Astrocyte of the cerebellum (primary cell): ENCODE results near the gene FAM193A.
"Not testable (repeated sequence)": the region's sequence is repeated elsewhere in the genome, so short reads cannot be mapped to it uniquely, and the experiment has no call there.

Experiments used
- DNase-seq: peaks from one replicate; pipeline ENCODE4 v3.0.0-alpha.2; 2011; ENCODE audit warnings: low read depth
- H3K4me3 ChIP-seq: 2 replicates; pipeline ENCODE4 v1.5.1; 2011; ENCODE audit warnings: mild to moderate bottlenecking, low read depth, low read length, moderate library complexity
- in situ Hi-C: cut with HindIII; loops from 2 replicates; pipeline ENCODE4 v1.10.0; 2017; ENCODE audit warnings: low sequenced_read_pairs
- TF ChIP-seq, protein P1 (sequence below): IDR thresholded peaks from 2 replicates; pipeline ENCODE4 v1.5.1; 2012; ENCODE audit warnings: low read length, low read depth, moderate library complexity, mild to moderate bottlenecking; ENCODE audit errors: missing control alignments

Gene FAM193A

DNA sequence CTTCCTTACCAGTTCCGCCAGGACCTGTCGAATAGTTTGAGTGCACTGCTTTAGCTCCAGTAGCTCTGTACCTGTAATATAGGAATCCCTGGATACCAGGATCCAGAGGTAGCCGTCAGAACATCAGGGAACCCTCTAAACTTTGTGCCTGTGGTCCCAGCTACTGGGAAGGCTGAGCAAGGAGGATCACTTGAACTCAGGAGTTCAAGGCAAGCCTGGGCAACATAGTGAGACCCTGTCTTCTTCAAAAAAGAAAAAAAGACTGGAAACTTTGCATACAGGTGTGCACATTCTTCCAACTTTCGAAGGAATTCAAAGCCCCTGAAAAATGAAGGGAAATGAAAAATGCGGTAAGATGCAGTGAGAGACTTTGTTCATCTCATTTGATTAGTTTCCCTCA lies 32.6 kb upstream of the FAM193A start:
- DNase-seq: no peak
- H3K4me3 ChIP-seq: no peak overlapping the region
- TF ChIP-seq, protein P1, sequence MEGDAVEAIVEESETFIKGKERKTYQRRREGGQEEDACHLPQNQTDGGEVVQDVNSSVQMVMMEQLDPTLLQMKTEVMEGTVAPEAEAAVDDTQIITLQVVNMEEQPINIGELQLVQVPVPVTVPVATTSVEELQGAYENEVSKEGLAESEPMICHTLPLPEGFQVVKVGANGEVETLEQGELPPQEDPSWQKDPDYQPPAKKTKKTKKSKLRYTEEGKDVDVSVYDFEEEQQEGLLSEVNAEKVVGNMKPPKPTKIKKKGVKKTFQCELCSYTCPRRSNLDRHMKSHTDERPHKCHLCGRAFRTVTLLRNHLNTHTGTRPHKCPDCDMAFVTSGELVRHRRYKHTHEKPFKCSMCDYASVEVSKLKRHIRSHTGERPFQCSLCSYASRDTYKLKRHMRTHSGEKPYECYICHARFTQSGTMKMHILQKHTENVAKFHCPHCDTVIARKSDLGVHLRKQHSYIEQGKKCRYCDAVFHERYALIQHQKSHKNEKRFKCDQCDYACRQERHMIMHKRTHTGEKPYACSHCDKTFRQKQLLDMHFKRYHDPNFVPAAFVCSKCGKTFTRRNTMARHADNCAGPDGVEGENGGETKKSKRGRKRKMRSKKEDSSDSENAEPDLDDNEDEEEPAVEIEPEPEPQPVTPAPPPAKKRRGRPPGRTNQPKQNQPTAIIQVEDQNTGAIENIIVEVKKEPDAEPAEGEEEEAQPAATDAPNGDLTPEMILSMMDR: no peak
- in situ Hi-C loops: no loop called here

DNA sequence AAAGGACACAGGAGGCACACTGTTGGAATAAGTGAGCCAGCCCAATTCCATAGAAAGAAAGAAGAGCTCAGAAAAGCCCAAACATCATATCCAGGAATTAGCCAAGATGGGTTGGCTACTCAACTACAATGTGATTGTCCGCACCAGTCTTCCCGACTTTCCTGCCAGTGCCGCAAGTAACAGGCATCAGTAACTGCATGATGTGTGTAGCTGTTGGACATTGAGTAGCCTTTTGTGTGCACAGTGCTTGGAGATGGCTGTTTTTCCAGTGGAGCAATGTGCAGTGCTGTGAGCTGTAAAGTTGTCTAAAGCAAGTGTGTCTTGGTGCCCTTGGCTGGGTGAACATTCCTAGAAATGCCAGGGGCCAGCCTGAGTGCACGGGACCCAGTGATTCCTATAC lies 29.2 kb upstream of the FAM193A start:
- H3K4me3 ChIP-seq: no peak overlapping the region
- DNase-seq: no peak
- TF ChIP-seq, protein P1: no peak
- in situ Hi-C loops: no loop called here

DNA sequence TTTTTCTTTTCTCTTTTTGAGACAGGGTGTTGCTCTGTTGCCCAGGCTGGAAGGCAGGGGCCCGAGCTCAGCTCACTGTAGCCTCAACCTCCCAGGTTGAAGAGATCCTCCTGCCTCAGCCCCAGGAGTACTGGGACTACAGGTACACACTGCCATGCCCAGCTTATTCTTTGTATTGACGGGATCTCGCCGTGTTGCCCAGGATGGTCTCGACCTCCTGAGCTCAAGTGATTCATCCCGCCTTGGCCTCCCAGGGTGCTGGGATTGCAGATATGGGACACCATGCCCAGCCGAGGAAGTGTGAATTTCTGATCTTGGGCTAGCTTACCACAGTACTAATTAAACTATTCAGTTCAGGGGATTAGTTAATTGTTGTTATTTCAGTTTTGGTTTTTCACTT lies 28.6 kb upstream of the FAM193A start:
- no peak for DNase-seq
- no peak overlapping the region for H3K4me3 ChIP-seq
- TF ChIP-seq, protein P1: no peak
- in situ Hi-C loops: no loop called here

DNA sequence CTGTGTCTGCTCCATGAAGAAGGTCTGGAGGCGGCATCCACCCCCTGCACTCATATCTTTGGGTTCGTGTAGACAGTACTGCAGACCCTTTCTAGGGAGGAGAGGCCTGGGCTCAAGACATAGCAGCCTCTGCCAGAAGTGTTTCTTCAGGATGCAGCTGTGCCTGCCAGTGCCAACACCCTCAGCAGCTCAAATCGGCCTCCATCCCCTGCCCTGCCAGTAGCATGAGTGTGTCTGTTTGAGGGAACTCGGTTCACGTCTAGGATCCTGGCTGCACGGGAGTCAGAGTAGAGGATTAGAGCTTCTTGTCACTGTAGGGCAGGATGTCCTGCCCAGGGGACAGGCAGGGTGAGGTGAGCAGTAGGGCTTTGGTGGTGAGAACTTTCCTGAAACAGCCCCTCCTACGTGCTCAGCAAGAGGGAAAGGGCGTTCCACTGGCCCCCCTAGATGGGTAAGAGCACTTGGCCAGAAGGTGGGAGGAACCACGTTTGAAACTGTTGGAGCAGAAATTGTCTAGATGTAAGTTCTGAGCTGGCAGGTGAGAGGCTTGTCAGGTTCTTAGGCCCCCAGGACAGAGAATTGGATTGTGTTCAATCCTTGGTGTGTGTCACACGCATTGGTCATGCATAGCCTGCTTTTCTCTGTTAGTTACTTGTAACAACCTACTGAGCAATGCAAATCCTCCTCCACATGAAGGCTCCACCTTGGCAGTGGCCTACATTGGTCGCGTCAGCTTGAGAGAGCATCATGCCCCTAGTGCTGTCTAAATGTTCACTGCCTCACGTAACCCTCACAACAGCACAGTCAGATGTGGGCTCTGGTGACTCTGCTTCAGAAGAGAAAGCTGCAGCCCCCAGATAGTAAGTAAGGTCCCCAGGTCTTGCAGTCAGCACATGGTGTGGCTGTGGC lies 25.8 kb upstream of the FAM193A start:
- H3K4me3 ChIP-seq: no peak overlapping the region
- no peak for DNase-seq
- TF ChIP-seq, protein P1: no peak
- in situ Hi-C loops: no loop called here

DNA sequence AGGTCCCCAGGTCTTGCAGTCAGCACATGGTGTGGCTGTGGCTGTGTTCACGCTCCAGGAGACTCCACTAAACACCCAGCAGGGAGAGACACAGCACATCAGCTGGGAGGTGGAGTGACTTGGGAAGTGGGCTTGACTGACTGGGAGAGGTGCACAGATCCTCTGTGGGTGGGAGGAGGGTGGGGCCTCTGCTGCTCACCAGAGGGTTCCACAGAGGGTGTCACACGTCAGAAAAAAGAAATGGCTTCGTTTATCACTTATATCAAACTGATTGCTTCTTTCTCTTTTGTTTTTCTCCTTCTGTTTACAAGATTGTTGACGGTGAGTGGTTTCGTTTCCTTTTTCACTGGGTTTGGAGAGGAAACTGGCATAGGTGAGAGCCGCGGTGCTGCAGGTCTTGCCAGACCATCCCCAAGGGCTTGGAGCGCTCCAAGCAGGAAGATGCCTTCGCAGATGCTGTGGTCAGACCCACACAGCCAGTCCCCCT lies 24.8 kb upstream of the FAM193A start:
- no peak overlapping the region for H3K4me3 ChIP-seq
- no peak for DNase-seq
- TF ChIP-seq, protein P1: no peak
- in situ Hi-C loops: no loop called here

DNA sequence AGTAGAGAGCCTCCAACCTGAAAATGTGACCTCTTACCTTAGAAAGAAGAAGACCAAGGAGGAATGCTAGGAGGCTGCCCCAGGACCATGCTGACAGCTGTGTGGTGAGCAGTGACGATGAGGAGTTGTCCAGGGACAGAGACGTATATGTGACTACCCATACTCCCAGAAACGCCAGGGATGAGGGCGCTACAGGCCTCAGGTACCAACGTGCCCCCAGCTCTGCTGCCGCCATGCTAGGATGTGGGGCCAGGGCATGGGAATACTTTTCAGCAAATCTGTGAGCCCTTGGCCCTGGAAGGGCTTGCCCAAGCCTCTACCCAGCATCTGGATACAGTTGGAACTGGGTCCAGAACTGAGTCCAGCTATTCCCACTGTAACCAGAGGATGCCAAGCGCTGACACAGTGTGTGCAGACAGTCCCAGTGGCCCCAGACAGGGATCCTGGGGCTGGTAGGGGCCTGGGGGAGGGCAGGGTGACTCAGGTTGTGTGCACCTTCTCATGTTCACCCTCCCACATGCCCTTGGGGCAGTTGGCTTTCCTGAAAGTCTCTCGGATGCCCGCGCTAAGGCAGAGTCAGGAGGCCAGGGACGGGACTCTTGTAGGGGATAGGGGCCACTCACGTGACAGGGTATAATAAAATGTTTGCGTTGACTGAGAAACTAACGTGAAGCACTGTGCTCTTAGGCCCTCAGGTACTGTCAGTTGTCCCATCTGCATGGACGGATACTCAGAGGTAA lies 23.9 kb upstream of the FAM193A start:
- no peak overlapping the region for H3K4me3 ChIP-seq
- in situ Hi-C loops: no loop called here
- no peak for DNase-seq
- TF ChIP-seq, protein P1: no peak

DNA sequence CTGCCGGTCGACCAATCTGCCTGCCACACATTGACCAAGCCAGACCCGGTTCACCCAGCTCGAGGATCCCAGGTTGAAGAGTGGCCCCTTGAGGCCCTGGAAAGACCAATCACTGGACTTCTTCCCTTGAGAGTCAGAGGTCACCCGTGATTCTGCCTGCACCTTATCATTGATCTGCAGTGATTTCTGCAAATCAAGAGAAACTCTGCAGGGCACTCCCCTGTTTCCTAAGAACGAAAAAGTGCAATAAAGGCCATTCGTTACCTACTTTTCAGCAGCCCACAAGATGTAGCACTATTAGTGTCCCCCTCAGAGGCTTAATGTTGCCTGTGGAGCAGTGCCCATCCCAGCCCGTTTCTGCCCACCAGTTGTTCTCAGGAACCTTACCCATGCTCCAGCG lies 22.3 kb upstream of the FAM193A start:
- H3K4me3 ChIP-seq, in situ Hi-C loops, DNase-seq: not testable (repeated sequence)

DNA sequence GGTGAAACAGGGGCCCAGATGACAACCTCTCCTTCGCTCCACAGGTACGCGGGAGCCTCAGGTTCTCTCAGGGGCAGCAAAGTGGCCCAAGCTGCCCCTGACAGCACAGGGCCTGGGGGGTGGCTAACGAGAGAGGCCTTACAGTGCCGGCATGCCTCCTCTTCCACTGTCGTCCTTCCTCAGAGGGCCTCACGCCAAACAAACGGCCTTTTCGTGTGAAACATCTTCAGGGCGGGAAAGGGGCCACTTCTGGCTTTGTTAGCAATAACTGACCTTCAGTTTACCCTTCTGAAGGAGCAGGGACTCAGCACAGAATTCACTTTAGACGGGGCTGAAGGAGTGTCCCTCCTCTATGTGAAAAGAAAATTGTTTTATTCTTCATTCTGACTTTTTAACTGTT lies 21.5 kb upstream of the FAM193A start:
- H3K4me3 ChIP-seq, in situ Hi-C loops, DNase-seq: not testable (repeated sequence)
